Loucy (cell line): ENCODE measurements around the gene CTNND2.

ENCODE experiments used
- H2AFZ ChIP-seq: fragments of 200-600 bp; sonication (generic); 2 replicates; pipeline ENCODE4 v1.6.0; 2016; ENCODE audit warnings: antibody characterized with exemption, mild to moderate bottlenecking, low read length, moderate library complexity
- H3F3A ChIP-seq: fragments of 200-600 bp; 2 replicates; pipeline ENCODE4 v1.6.0; 2016; ENCODE audit warnings: antibody characterized with exemption, low read depth, mild to moderate bottlenecking
- H3K27me3 ChIP-seq: fragments of 200-600 bp; sonication (generic); 2 replicates; pipeline ENCODE4 v1.6.1; 2014; ENCODE audit warnings: low read length, mild to moderate bottlenecking; ENCODE audit not compliant: insufficient read depth, poor library complexity, severe bottlenecking
- H3K36me3 ChIP-seq: fragments of 200-600 bp; sonication (generic); 2 replicates; pipeline ENCODE4 v1.6.1; 2016; ENCODE audit warnings: low read length; ENCODE audit not compliant: insufficient read depth
- H3K4me1 ChIP-seq: fragments of 200-600 bp; sonication (generic); 2 replicates; pipeline ENCODE4 v1.5.1; 2014; ENCODE audit warnings: low read length, mild to moderate bottlenecking; ENCODE audit not compliant: insufficient read depth, poor library complexity, severe bottlenecking
- H3K4me2 ChIP-seq: fragments of 200-600 bp; sonication (generic); 2 replicates; pipeline ENCODE4 v1.6.0; 2014; ENCODE audit warnings: antibody characterized with exemption, low read length, low read depth, mild to moderate bottlenecking; ENCODE audit not compliant: poor library complexity, severe bottlenecking
- H3K4me3 ChIP-seq: fragments of 200-600 bp; sonication (generic); 2 replicates; pipeline ENCODE4 v1.5.1; 2014; ENCODE audit warnings: low read length, mild to moderate bottlenecking, mixed read lengths; ENCODE audit not compliant: poor library complexity, severe bottlenecking
- H3K79me2 ChIP-seq: fragments of 200-600 bp; sonication (generic); 2 replicates; pipeline ENCODE4 v1.6.1; 2014; ENCODE audit warnings: low read length; ENCODE audit not compliant: insufficient read depth
- H3K9ac ChIP-seq: fragments of 200-600 bp; sonication (generic); 2 replicates; pipeline ENCODE4 v1.6.0; 2014; ENCODE audit warnings: mild to moderate bottlenecking, low read depth, low read length, moderate library complexity; ENCODE audit not compliant: poor library complexity, severe bottlenecking
- H3K9me2 ChIP-seq: fragments of 200-600 bp; sonication (generic); replicated peaks from 2 replicates; pipeline ENCODE4 v1.6.1; 2016; ENCODE audit warnings: low read depth, low read length, mixed read lengths
- H3K9me3 ChIP-seq: fragments of 200-600 bp; sonication (generic); 2 replicates; pipeline ENCODE4 v1.6.1; 2014; ENCODE audit warnings: mild to moderate bottlenecking, antibody characterized with exemption, low read length, low read depth; ENCODE audit not compliant: insufficient read depth
- H4K20me1 ChIP-seq: fragments of 200-600 bp; sonication (generic); 2 replicates; pipeline ENCODE4 v1.6.0; 2014; ENCODE audit warnings: antibody characterized with exemption, low read length, mild to moderate bottlenecking; ENCODE audit not compliant: insufficient read depth, poor library complexity, severe bottlenecking
- CTCF ChIP-seq: fragments of 200-600 bp; sonication (generic); conservative IDR thresholded peaks from 2 replicates; pipeline ENCODE4 v1.5.1; 2014; ENCODE audit warnings: mild to moderate bottlenecking, antibody characterized with exemption, low read length
- EZH2phosphoT487 ChIP-seq: fragments of 200-600 bp; IDR thresholded peaks from 2 replicates; pipeline ENCODE4 v1.6.1; 2018; ENCODE audit warnings: antibody characterized with exemption, mild to moderate bottlenecking, moderate library complexity, borderline replicate concordance

The CTNND2 gene

DNA sequence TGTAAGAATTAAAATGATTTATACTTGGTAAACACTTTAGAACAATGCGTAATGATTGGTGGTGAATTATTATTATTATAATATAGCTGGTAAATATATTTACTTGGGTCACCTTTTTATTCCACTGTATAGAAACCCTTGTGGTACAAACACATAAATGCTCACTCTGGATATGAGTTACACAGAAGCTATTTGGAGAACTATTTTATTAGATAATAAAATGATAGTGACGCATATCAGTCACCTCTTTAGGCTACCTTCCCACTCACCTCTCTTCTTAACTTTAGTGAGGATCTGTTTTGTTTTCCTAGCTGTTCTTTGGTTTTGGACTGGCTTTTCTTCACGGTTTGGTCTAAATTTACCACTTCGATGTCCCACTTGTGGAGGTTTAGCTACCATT lies 605.4 kb downstream of the CTNND2 start:
- Histone ChIP-seq H3F3A (no peaks in the 10 kb centered on the region), H2AFZ (no peak overlapping the region), H3K79me2 (no peaks in the 10 kb centered on the region), H3K27me3 (no peaks in the 10 kb centered on the region), H4K20me1 (no peaks in the 10 kb centered on the region), H3K9me3 (no peaks in the 10 kb centered on the region), H3K9ac (no peak overlapping the region), H3K36me3 (no peaks in the 10 kb centered on the region), H3K4me2 (no peak overlapping the region), H3K9me2 (no peaks in the 10 kb centered on the region), H3K4me1 (no peaks in the 10 kb centered on the region), H3K4me3 (no peak overlapping the region)
- TF ChIP-seq CTCF (no peak), EZH2phosphoT487 (no peak)

GRCh38 chr5:11293523-11293922 lies 610.7 kb downstream of the CTNND2 start:
- Histone ChIP-seq H3K4me1 (peaks cover 6% of the 10 kb centered on the region), H3K9me3 (no peaks in the 10 kb centered on the region), H3K36me3 (no peaks in the 10 kb centered on the region), H3K79me2 (no peaks in the 10 kb centered on the region), H4K20me1 (no peaks in the 10 kb centered on the region), H3K9ac (no peak overlapping the region), H3K27me3 (no peaks in the 10 kb centered on the region), H3K9me2 (no peaks in the 10 kb centered on the region), H2AFZ (no peak overlapping the region), H3K4me2 (no peak overlapping the region), H3K4me3 (no peak overlapping the region), H3F3A (no peaks in the 10 kb centered on the region)
- no peak for TF ChIP-seq CTCF
- TF ChIP-seq EZH2phosphoT487 = no peak

DNA sequence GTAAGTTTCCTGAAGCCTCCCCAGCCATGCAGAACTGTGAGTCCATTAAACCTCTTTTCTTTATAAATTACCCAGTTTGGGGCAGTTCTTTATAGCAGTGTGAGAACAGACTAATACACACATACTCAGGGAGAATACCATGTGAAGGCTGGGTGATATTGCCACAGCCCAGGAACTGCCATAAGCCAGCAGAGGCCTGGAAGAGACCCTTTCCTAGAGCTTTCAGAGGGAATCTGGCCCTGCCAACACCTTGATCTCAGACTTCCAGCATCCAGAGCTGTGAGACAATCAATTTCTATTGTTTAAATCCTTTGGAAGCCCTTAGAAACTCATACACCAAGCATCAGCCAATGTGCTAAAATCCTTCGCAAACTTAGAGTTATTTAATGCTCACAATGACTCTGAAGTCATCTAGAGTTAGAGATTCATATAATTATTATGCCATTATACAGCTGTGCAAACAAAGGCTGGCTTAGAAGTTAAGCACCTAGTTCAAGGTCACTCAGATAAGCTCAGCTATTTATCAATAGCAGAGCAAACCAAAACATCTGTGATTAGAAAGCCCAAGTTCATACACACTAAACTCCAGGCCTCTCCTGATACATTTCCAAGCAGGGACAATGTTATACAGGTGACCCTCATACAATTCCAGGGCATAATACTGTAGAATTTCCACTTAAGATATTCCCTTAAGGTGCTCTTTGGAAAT lies 611.4 kb downstream of the CTNND2 start:
- no peak overlapping the region for H2AFZ ChIP-seq
- no peaks in the 10 kb centered on the region for H3K9me3 ChIP-seq
- no peaks in the 10 kb centered on the region for H3F3A ChIP-seq
- TF ChIP-seq EZH2phosphoT487 (no peak), CTCF (no peak)
- H3K4me3 ChIP-seq = no peak overlapping the region
- no peaks in the 10 kb centered on the region for H3K36me3 ChIP-seq
- H3K9me2 ChIP-seq = no peaks in the 10 kb centered on the region
- no peak overlapping the region for H3K9ac ChIP-seq
- H4K20me1 ChIP-seq = no peaks in the 10 kb centered on the region
- no peaks in the 10 kb centered on the region for H3K27me3 ChIP-seq
- peaks cover 6% of the 10 kb centered on the region for H3K4me1 ChIP-seq
- no peaks in the 10 kb centered on the region for H3K79me2 ChIP-seq
- H3K4me2 ChIP-seq = no peak overlapping the region
